HG03175 (cell line): Measurements from ENCODE around the gene DDX60.

Experiments
- ATAC-seq: cut with Tn5 transposase; IDR thresholded peaks from one replicate; pipeline ENCODE4 v1.9.1; 2021; ENCODE audit warnings: mild to moderate bottlenecking, moderate library complexity; ENCODE audit not compliant: unreplicated experiment

DDX60 gene

DNA sequence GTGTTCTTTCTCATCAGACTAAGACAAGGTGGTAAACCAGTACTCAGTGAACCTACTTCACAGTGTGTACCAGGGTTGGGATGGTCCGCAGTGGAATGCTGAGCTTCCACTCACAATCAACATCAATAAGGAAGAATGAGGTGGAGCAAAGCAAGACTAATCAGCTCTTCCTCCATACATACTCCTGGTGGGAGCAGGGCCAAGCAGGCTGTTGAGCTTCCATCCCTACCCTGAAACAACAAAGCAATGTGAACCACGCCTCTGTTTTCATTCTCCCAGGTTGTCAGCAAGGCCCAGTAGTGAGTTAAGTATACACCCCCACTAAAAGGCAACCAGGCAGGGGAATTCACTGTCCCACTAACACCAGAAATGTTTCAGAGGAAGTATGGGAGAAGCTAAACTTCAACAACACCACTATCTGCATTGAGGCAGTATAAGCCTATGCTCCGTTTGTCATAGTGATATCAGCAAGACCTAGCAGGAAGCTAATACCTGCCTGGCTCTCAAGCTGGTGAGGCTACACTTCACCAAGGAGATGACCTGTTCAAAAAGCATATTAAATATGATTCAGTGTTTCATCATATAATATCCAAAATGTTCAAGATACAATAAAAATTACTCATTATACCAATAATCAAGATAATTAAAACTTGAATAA is 109.5 kb downstream of the DDX60 start:
- no peak for ATAC-seq

DNA sequence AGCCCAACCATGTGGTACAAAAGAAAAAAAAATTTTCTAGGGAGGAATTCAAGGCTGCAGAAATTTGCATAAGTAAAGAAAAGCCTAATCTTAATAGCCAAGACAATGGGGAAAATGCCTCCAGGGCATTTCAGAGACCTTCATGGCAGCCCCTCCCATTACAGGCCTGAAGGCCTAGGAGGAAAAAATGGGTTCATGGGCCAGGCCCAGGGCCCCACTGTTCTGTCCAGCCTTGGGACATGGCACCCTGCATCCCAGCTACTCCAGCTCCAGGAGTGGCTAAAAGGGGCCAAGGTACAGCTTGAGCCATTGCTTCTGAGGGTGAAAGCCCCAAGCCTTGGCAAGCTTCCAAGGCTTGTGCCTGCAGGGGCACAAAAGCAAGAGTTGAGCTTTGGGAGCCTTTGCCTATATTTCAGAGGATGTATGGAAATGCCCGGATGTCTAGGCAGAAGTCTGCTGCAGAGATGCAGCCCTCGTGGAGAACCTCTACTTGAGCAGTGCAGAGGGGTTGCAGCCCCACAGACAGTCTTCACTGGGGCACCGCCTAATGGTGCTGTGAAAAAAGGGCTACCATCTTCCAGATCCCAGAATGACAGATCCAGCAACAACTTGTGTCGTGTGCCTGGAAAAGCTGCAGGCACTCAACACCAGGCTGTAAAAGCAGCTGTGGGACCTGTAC is 115.2 kb downstream of the DDX60 start:
- no peak for ATAC-seq

- ATAC-seq: no peak
Measured at GRCh38 chr4:168200685-168201084, 117.9 kb downstream of the DDX60 start.

DNA sequence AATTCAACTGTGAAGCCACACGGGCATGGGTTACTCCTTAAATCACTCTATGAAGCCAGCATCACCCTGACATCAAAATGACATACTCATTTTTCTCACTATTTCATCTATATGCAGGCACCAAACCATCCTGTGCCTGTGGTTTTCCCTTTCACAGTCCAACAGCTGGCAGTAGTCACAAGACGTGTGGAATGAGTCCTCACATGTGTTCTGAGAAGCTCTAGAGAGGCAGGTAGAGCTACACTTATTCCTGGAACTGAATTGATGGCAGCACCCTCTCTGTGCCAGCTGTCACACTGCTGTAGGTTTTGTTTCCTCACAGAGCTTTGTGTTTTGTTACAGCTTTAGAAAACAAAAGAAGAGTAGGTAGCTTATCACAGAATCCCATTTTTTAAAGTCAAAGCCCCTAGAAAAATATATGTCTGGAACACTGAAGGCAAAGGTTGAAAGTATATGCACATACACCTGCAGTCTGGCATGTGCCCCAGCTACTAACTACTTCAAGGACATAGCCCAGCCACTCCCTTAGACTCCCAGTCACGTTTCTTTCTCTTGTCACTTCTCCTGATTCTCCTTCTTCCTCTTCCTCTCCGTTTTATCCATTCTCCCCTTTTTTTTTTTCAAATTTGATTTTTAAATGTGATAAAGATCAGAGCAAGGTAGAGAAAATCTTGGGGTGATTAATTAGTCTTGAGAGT is 119.1 kb downstream of the DDX60 start:
- peak; percentile 58 for ATAC-seq

DNA sequence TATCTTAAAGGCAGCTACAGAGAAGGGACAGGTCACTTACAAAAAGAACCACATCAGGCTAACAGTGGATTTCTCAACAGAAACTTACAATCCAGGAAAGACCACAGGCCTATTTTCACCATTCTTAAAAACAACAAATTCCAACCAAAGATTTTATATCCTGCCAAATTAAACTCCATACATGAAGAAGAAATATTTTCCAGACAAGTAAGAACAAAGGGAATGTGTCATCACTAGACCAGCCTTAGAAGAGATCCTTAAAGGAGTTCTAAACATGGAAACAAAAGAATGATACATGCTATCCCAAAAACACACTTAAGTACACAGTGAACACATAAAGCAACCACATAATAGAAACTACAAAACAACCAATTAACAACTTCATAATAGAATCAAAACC is 120.6 kb downstream of the DDX60 start:
- no peak for ATAC-seq

GRCh38 chr4:168188754-168189153 is 129.8 kb downstream of the DDX60 start:
- ATAC-seq: peak; percentile 71

- ATAC-seq: no peak
Measured at GRCh38 chr4:168183717-168184571, 134.6 kb downstream of the DDX60 start.

DNA sequence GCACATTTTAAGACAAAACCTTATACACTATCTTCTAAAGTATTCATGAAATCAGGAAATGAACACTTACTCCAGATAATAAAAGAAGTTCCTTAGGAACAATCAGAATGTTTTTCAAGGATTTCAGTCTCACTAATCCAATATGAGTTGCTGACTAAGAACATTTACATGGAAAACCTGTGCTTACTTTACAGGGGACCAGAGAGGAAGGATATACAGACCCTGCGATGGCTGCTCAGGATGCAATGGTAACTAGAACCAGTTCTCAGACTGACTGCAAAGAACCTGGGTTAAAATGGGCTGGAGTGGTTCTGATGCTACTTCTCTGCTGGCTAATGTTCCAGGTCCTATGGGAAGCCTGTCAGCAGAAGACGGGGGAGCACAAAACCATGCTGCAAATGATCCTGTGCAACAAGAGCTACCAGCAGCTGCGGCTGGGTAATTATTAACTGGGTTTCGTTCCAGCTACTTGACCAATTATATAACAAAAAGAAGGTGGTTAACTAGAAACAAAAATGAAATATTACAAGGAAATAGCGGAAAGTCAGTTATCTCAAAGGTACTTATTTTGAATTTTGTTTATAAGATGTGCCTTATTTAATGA is 140.9 kb downstream of the DDX60 start:
- ATAC-seq: no peak

DNA sequence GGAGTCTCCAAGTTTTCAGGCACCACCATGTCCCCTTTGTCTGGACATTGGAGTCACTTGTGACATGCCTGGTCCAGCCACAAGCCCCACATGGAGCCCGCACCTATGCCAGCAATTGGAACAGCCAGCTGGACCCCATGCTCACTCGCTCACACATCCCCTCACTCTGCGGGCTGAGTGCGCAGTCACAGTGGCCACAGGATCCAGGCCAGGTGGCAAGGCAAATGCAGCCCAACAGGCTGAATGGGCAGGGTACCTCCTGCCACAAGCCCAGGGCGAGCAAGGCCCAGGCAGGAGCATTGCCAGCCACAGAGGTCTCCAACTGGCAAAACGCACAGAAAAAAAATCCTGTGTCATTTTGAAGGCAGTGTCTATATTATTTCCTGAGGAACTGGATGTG is 144.2 kb downstream of the DDX60 start:
- ATAC-seq: no peak

DNA sequence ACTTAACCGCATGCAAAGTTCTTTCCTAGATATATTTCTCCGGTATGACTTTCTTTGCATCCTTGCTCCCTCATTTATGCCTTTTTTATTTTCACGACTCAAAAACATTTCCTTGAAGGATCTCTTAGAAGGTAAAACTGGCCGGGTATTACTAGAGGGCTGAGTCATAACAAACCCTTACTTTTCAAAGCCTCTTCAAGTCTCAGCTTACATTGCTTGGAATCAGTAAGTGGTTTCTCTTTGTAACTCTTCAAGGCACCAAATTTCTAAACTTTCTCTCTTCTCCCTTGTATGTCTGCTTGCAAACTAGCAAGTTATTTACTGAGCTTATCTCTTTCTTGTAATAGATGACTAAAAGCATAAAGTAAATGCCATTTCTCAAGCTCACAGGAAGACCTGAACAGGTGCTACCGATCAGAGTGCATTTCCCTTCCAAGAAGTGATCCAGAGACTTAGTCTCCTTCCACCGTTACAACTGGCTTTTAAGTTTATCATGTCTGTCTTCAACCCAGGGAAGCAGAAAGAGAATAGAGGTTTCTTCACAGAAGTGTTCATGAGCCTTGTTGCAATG is 150.8 kb downstream of the DDX60 start:
- ATAC-seq: no peak
